GM23338 (cell line): ENCODE measurements around the gene PER3. TPM values are rescaled to one million over a fixed set of nuclear protein-coding genes. Genes with fewer than 3 reads are reported as not detected.

Experiments
- ATAC-seq: fragments of 200-7000 bp; cut with Tn5 transposase; 3 replicates; pipeline ENCODE4 v1.9.1; 2020
- DNase-seq: peaks from one replicate; pipeline ENCODE4 v3.0.0-alpha.2; 2015; ENCODE audit warnings: low spot score
- H2AFZ ChIP-seq: fragments of 200-600 bp; sonication (generic); 2 replicates; pipeline ENCODE4 v1.8.0; 2016; ENCODE audit warnings: antibody characterized with exemption, mild to moderate bottlenecking, moderate library complexity
- H3F3A ChIP-seq: fragments of 200-600 bp; sonication (generic); replicated peaks from 2 replicates; pipeline ENCODE4 v1.8.0; 2017; ENCODE audit warnings: antibody characterized with exemption, mixed run types, low read depth
- H3K27ac ChIP-seq: fragments of 200-600 bp; sonication (generic); 2 replicates; pipeline ENCODE4 v1.6.1; 2016; ENCODE audit warnings: low read depth
- H3K27me3 ChIP-seq: fragments of 200-600 bp; sonication (generic); 2 replicates; pipeline ENCODE4 v1.8.0; 2016; ENCODE audit warnings: mild to moderate bottlenecking, mixed run types, moderate library complexity; ENCODE audit not compliant: insufficient read depth
- H3K36me3 ChIP-seq: fragments of 200-600 bp; sonication (generic); 2 replicates; pipeline ENCODE4 v1.8.0; 2016; ENCODE audit warnings: mild to moderate bottlenecking; ENCODE audit not compliant: insufficient read depth
- H3K4me1 ChIP-seq: fragments of 200-600 bp; sonication (generic); 2 replicates; pipeline ENCODE4 v1.8.0; 2016; ENCODE audit warnings: mild to moderate bottlenecking, moderate library complexity; ENCODE audit not compliant: insufficient read depth
- H3K4me2 ChIP-seq: fragments of 200-600 bp; sonication (generic); 2 replicates; pipeline ENCODE4 v1.7.1; 2017; ENCODE audit warnings: mixed run types
- H3K4me3 ChIP-seq: fragments of 200-600 bp; sonication (generic); 2 replicates; pipeline ENCODE4 v1.6.1; 2016; ENCODE audit warnings: mixed run types
- H3K79me2 ChIP-seq: fragments of 200-600 bp; sonication (generic); replicated peaks from 2 replicates; pipeline ENCODE4 v1.8.0; 2017; ENCODE audit warnings: mild to moderate bottlenecking; ENCODE audit not compliant: insufficient read depth
- H3K9me2 ChIP-seq: fragments of 200-600 bp; sonication (generic); 2 replicates; pipeline ENCODE4 v1.8.0; 2017; ENCODE audit not compliant: insufficient read depth
- H4K20me1 ChIP-seq: fragments of 200-600 bp; sonication (generic); replicated peaks from 2 replicates; pipeline ENCODE4 v1.8.0; 2017; ENCODE audit warnings: mild to moderate bottlenecking; ENCODE audit not compliant: insufficient read depth
- H3K27ac Mint-ChIP-seq: 2 replicates; pipeline ENCODE4 v1.8.0; 2020; ENCODE audit warnings: inconsistent platforms, mild to moderate bottlenecking, moderate library complexity, mixed read lengths
- H3K27me3 Mint-ChIP-seq: 3 replicates; pipeline ENCODE4 v1.8.0; 2022; ENCODE audit warnings: low read depth, mild to moderate bottlenecking, moderate library complexity, mixed read lengths, inconsistent platforms; ENCODE audit not compliant: insufficient read depth, poor library complexity
- H3K36me3 Mint-ChIP-seq: 3 replicates; pipeline ENCODE4 v1.8.0; 2021; ENCODE audit warnings: low read depth, mild to moderate bottlenecking, inconsistent platforms, moderate library complexity, mixed read lengths
- H3K4me1 Mint-ChIP-seq: 3 replicates; pipeline ENCODE4 v1.8.0; 2020; ENCODE audit warnings: mild to moderate bottlenecking, inconsistent platforms, mixed read lengths
- H3K4me3 Mint-ChIP-seq: 3 replicates; pipeline ENCODE4 v1.8.0; 2021; ENCODE audit warnings: moderate library complexity, mild to moderate bottlenecking, inconsistent platforms, mixed read lengths
- H3K9me3 Mint-ChIP-seq: 3 replicates; pipeline ENCODE4 v1.8.0; 2020; ENCODE audit warnings: moderate library complexity, mild to moderate bottlenecking, inconsistent platforms, mixed read lengths
- CREB1 ChIP-seq: fragments of 250-450 bp; sonication (Bioruptor Pico); IDR thresholded peaks from 2 replicates; pipeline ENCODE4 v1.5.0; 2020; ENCODE audit warnings: low read depth, mild to moderate bottlenecking, moderate library complexity
- CTCF ChIP-seq, 2 experiments: fragments of 200-600 bp in 1 of 2; sonication (generic) in 1 of 2; conservative IDR thresholded peaks; 2 replicates each; pipeline versions ENCODE4 v1.5.1 to v1.6.1; 2016 to 2017; ENCODE audit warnings: antibody characterized with exemption in 2 of 2, low read depth in 2 of 2, mild to moderate bottlenecking in 2 of 2, moderate library complexity in 1 of 2
- JUNB ChIP-seq: IDR thresholded peaks from one replicate; pipeline ENCODE4 v1.6.1; 2016; ENCODE audit warnings: antibody characterized with exemption; ENCODE audit not compliant: unreplicated experiment
- NANOG ChIP-seq: IDR thresholded peaks from 2 replicates; pipeline ENCODE4 v1.6.1; 2016; ENCODE audit warnings: antibody characterized with exemption, borderline replicate concordance
- STAT1 ChIP-seq: IDR thresholded peaks from one replicate; pipeline ENCODE4 v1.6.1; 2016; ENCODE audit warnings: antibody characterized with exemption; ENCODE audit not compliant: unreplicated experiment
- ZNF331 ChIP-seq: fragments of 250-450 bp; sonication (Bioruptor Pico); IDR thresholded peaks from 2 replicates; pipeline ENCODE4 v1.5.0; 2020; ENCODE audit warnings: low read depth, mild to moderate bottlenecking, moderate library complexity
- ZNF462 ChIP-seq: fragments of 250-450 bp; sonication (Bioruptor Pico); IDR thresholded peaks from 2 replicates; pipeline ENCODE4 v1.5.0; 2020; ENCODE audit warnings: mild to moderate bottlenecking, moderate library complexity
- polyA plus RNA-seq: library from polyadenylated mRNA; unstranded; fragments of >200 nt; fragmentation: Nextera tagmentation; extraction: Ambion mirVana; gene quantifications from 2 replicates; pipeline ENCODE4 v1.2.1, GENCODE V29; 2016
- total RNA-seq: library from RNA; depleted of rRNA; stranded (reverse); fragments of >200 nt; shearing (Covaris generic); gene quantifications from 2 replicates; pipeline ENCODE4 v1.2.3, GENCODE V29; 2014

PER3 gene
- total and polyA plus RNA-seq, 2 experiments from 2014 or later = 6.1 to 16.4 TPM

- H3K27me3 Mint-ChIP-seq = no peaks in the 10 kb centered on the region
- Histone ChIP-seq H3K79me2 (no peaks in the 10 kb centered on the region), H3K9me2 (no peaks in the 10 kb centered on the region), H3K36me3 (no peaks in the 10 kb centered on the region), H2AFZ (no peak overlapping the region), H3K4me2 (peak overlapping the region; percentile 48), H3F3A (no peaks in the 10 kb centered on the region), H4K20me1 (no peaks in the 10 kb centered on the region), H3K27ac (no peak overlapping the region), H3K27me3 (no peaks in the 10 kb centered on the region), H3K4me3 (peak overlapping the region; percentile 19; the same call in 1 of the 2 replicates), H3K4me1 (peaks cover 11% of the 10 kb centered on the region)
- no peaks in the 10 kb centered on the region for H3K9me3 Mint-ChIP-seq
- peak overlapping the region; percentile 69 for H3K4me3 Mint-ChIP-seq
- TF ChIP-seq STAT1 (no peak), CREB1 (no peak), NANOG (no peak), ZNF462 (CRISPR knock-in tag) (no peak), JUNB (no peak), ZNF331 (no peak), CTCF (conservative IDR thresholded peaks at IDR 0.05; ENCODE audit: low read depth in 2 of 2) (peak; percentile 79 to 88)
- H3K36me3 Mint-ChIP-seq = no peaks in the 10 kb centered on the region; the same call in 2 of the 3 replicates
- H3K4me1 Mint-ChIP-seq = peaks cover 26% of the 10 kb centered on the region
- H3K27ac Mint-ChIP-seq = peak overlapping the region; percentile 83
- DNase-seq (peak; percentile 90), ATAC-seq (peak; percentile 96)
These were observed 31.3 kb upstream of the PER3 start for GRCh38 chr1:7752512-7753417.
